COLO668 (cell line): Measurements from ENCODE around the gene LRP8.
A peak's percentile ranks its signal among the peaks of the same experiment; 100 is the strongest.

ENCODE experiments used
- DNase-seq: peaks from one replicate; lab custom pipeline; 2025; ENCODE audit not compliant: unreplicated experiment; lab: John Stamatoyannopoulos, UW

Gene LRP8

GRCh38 chr1:53307037-53307436 is 20.8 kb downstream of the LRP8 start:
- no peak for DNase-seq

GRCh38 chr1:53306168-53306567 is 21.7 kb downstream of the LRP8 start:
- no peak for DNase-seq

GRCh38 chr1:53305650-53306049 is 22.2 kb downstream of the LRP8 start:
- no peak for DNase-seq

GRCh38 chr1:53304527-53304926 is 23.3 kb downstream of the LRP8 start:
- no peak for DNase-seq

GRCh38 chr1:53303726-53304515 is 23.9 kb downstream of the LRP8 start:
- no peak for DNase-seq

GRCh38 chr1:53303243-53303642 is 24.6 kb downstream of the LRP8 start:
- no peak for DNase-seq

- no peak for DNase-seq
Observed at GRCh38 chr1:53299233-53299632, 28.6 kb downstream of the LRP8 start.

GRCh38 chr1:53298045-53298637 is 29.7 kb downstream of the LRP8 start:
- no peak for DNase-seq

- no peak for DNase-seq
Observed at GRCh38 chr1:53297195-53297594, 30.7 kb downstream of the LRP8 start.

- DNase-seq, result no peak
Observed at GRCh38 chr1:53296117-53296749, 31.6 kb downstream of the LRP8 start.

GRCh38 chr1:53295726-53296116 is 32.1 kb downstream of the LRP8 start:
- peak; percentile 13 for DNase-seq

GRCh38 chr1:53295295-53295694 is 32.6 kb downstream of the LRP8 start:
- DNase-seq, result no peak

GRCh38 chr1:53294567-53294966 is 33.3 kb downstream of the LRP8 start:
- DNase-seq, result no peak

GRCh38 chr1:53294061-53294460 is 33.8 kb downstream of the LRP8 start:
- DNase-seq, result no peak

GRCh38 chr1:53293123-53293522 is 34.7 kb downstream of the LRP8 start:
- no peak for DNase-seq

GRCh38 chr1:53292690-53293089 is 35.2 kb downstream of the LRP8 start:
- no peak for DNase-seq

- no peak for DNase-seq
Observed at GRCh38 chr1:53291574-53291973, 36.3 kb downstream of the LRP8 start.

- DNase-seq, result no peak
Observed at GRCh38 chr1:53288790-53289429, 39.0 kb downstream of the LRP8 start.

- no peak for DNase-seq
Observed at GRCh38 chr1:53288002-53288789, 39.7 kb downstream of the LRP8 start.

GRCh38 chr1:53286955-53287354 is 40.9 kb downstream of the LRP8 start:
- no peak for DNase-seq
